NT2/D1 (cell line): Measurements from ENCODE around the gene F2.

ENCODE experiments used
- DNase-seq: peaks from one replicate; pipeline ENCODE4 v3.0.0-alpha.2; 2011; ENCODE audit warnings: low read depth, low spot score
- H3K27me3 ChIP-seq: 2 replicates; pipeline ENCODE4 v1.6.0; 2011; ENCODE audit warnings: mild to moderate bottlenecking; ENCODE audit not compliant: insufficient read length, insufficient read depth
- H3K36me3 ChIP-seq: 2 replicates; pipeline ENCODE4 v1.6.1; 2011; ENCODE audit warnings: mild to moderate bottlenecking, low read length, mixed read lengths; ENCODE audit not compliant: insufficient read depth, insufficient read length
- H3K4me1 ChIP-seq: 2 replicates; pipeline ENCODE4 v1.5.1; 2011; ENCODE audit not compliant: insufficient read depth, insufficient read length
- H3K4me3 ChIP-seq: 2 replicates; pipeline ENCODE4 v1.5.1; 2011; ENCODE audit warnings: low read depth; ENCODE audit not compliant: insufficient read length
- H3K9ac ChIP-seq: 2 replicates; pipeline ENCODE4 v1.6.0; 2011; ENCODE audit warnings: low read depth; ENCODE audit not compliant: insufficient read length
- H3K9me3 ChIP-seq: 2 replicates; pipeline ENCODE4 v1.5.1; 2011; ENCODE audit warnings: mild to moderate bottlenecking, low read length; ENCODE audit not compliant: insufficient read depth
- SUZ12 ChIP-seq: IDR thresholded peaks from 2 replicates; pipeline ENCODE4 v1.6.1; 2011; ENCODE audit not compliant: insufficient read length, insufficient read depth; ENCODE audit errors: extremely low read depth
- YY1 ChIP-seq: IDR thresholded peaks from 2 replicates; pipeline ENCODE4 v1.6.1; 2011; ENCODE audit not compliant: insufficient read length, insufficient read depth
- ZNF274 ChIP-seq: IDR thresholded peaks from 2 replicates; pipeline ENCODE4 v1.6.1; 2011; ENCODE audit warnings: mild to moderate bottlenecking, low read depth, low read length

The F2 gene

DNA sequence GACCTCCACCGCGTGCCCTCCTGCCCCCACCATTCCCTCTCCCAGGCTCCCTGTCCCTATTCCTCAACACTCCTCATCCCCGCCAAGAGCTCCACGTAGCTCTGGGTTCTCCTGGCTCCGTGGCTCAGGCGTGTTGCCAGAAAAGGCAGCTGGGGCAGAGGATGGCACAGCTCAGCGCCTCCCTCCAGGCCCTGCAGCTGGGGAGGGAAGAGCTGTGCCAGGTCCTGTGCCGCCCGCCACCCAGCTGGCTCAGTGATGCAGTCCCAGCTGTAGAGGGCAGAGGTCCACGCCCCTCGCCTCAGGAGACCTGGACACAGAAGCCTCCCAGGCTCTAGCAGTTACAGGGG, 22.8 kb upstream of the F2 start:
- Histone ChIP-seq H3K36me3 (peaks cover 44% of the 10 kb centered on the region), H3K4me3 (no peak overlapping the region), H3K9ac (no peak overlapping the region), H3K9me3 (no peaks in the 10 kb centered on the region), H3K27me3 (no peaks in the 10 kb centered on the region), H3K4me1 (peaks cover 11% of the 10 kb centered on the region)
- no peak for TF ChIP-seq ZNF274
- no peak for TF ChIP-seq YY1
- no peak for DNase-seq

DNA sequence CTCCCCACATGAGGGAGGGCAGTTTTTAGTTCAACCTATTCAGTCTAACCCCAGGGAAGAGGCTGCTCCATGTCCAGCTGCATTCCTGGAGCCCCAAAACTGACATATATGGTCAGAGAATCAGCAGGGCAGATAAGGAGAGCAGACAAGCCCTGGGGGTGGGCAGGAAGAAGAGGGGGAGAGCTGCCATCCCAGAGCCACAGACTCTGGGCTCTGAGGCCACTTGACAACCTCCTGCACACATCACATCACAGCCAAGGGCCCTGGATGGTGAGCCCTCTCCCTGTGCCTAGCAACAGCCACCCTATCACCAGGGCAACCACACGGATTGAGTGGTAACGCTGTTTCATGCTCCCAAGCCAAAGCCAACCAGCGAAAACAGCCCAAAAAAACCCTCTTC, 21.7 kb upstream of the F2 start:
- Histone ChIP-seq H3K36me3 (peaks cover 45% of the 10 kb centered on the region), H3K4me1 (peaks cover 11% of the 10 kb centered on the region), H3K4me3 (no peak overlapping the region), H3K9me3 (no peaks in the 10 kb centered on the region), H3K9ac (no peak overlapping the region), H3K27me3 (no peaks in the 10 kb centered on the region)
- TF ChIP-seq ZNF274 (no peak), YY1 (no peak), SUZ12 (no peak)
- no peak for DNase-seq

DNA sequence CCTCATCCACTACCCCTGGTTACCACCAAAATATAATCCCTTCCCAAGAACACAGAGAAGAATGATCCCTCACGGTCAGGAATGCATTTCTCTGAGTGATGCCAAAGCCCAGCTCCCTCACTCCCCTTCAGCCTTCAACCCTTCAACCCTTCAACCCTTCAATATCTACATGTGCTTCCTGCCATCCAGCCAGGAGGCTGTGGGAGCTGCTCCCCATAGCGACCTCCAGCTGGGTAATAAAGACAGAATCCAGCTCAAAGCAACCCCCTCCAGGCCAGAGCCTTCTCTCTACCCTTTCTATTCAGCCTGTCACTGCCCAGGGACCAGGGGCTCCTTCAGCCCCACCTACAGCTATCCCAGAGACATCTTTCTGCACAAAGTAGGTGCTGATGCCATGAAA, 21.3 kb upstream of the F2 start:
- Histone ChIP-seq H3K27me3 (no peaks in the 10 kb centered on the region), H3K9ac (no peak overlapping the region), H3K4me3 (no peak overlapping the region), H3K9me3 (no peaks in the 10 kb centered on the region), H3K36me3 (peaks cover 47% of the 10 kb centered on the region), H3K4me1 (peaks cover 11% of the 10 kb centered on the region)
- TF ChIP-seq YY1: no peak
- no peak for DNase-seq

DNA sequence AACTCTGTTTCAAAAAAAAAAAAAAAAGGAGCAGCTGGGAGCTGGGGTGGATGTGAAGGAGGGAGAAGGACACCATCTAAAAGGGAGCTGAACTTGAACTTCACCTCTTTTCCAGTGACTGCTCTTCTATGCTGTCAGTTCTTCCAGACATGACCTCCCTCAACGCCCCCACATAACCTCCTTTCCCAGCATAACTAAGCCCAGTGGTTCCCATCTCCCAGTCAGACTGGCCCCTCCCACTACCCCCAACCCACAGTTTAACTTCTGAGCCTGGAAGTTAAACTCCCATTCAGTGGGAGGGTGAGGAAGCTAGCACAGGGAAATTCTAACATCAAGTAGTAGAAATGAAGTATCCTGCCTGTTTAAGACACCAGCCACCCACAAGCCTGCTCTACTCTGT, 20.4 kb upstream of the F2 start:
- no peaks in the 10 kb centered on the region for H3K27me3 ChIP-seq
- TF ChIP-seq YY1 (no peak), ZNF274 (no peak), SUZ12 (no peak)
- H3K4me1 ChIP-seq: peaks cover 11% of the 10 kb centered on the region
- no peaks in the 10 kb centered on the region for H3K9me3 ChIP-seq
- no peak for DNase-seq
- no peak overlapping the region for H3K9ac ChIP-seq
- H3K36me3 ChIP-seq: peaks cover 49% of the 10 kb centered on the region
- H3K4me3 ChIP-seq: no peak overlapping the region

DNA sequence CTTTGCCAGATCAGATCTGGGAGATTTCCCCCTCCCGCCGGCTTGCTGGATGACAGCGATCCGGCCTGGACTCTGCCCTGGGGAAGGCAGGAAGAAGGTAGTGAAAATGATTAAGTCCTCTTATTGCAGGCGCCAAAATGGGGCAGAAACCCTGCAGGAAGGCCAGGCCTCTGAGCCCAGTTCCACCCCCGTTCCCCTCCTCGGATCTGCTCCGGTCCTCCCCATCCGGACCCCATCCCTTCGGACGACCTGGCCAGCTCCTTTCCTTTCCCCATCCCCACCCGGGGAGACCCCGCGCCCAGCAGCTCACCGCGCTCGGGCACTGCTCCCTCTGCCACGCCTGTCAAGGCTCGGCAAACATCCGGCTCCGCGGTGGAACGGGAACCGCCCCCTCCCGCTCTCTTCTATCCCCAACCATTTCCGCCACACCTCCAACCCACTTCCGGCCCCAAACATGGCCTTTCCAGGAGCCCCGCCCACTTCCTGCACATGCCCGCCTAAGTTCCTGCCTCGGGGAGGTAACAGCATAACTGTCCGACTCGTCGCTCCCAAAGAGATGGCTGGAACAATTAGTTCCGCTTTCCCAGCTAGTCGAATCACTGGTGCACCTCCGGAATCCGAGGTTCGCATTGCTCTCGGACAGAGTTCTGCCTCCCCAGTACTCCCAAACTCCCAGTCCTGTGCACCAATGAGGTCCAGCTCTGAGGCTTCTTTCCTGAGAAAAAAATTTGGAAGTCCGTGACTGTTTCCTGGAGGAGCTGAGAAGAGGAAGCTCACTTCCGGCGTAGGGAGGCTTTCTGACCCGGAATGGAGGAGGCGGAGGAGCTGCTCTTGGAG, 18.6 kb upstream of the F2 start, which contains the start of the genes ARHGAP1 and ZNF408:
Gene ARHGAP1, minus strand, starts transcription at position 379 of the 837 bp plus-strand sequence. CDS start 4,512 bp downstream, outside the sequence.
Gene ZNF408, plus strand, starts transcription at position 791 of the 837 bp plus-strand sequence. Its CDS starts 17 bp downstream, at position 808.
- Histone ChIP-seq H3K4me3 (peak within 1 kb of the TSS; percentile 99), H3K9me3 (no peaks in the 10 kb centered on the region)
- TF ChIP-seq SUZ12: no peak
- no peak for TF ChIP-seq ZNF274
- TF ChIP-seq YY1: no peak

DNA sequence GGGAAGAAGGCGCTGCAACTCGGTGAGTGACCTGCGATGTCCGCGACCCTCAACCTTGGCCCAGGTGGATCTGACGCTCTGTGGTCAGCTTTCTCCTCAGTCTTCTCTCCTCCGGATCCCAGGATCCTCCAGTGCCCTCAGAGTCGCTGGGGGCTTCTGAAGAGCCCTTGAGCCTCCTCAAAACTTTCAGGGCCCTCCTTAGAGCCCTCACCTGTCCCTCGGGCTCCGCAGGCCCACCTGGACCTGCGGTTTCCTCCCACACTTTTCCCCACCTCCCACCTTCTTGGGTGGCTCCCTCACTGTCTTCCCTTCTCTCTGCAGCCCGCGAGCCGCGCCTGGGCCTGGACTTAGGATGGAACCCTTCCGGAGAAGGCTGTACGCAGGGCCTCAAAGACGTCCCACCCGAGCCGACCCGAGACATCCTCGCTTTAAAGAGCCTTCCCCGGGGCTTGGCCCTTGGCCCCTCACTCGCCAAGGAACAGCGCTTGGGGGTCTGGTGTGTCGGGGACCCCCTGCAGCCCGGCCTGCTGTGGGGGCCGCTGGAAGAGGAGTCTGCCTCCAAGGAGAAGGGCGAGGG, 17.8 kb upstream of the F2 start:
- no peak for TF ChIP-seq ZNF274
- no peak for TF ChIP-seq YY1
- TF ChIP-seq SUZ12: no peak
- Histone ChIP-seq H3K4me1 (peaks cover 5% of the 10 kb centered on the region), H3K27me3 (no peaks in the 10 kb centered on the region), H3K9me3 (no peaks in the 10 kb centered on the region), H3K9ac (peak overlapping the region; percentile 99), H3K36me3 (peaks cover 49% of the 10 kb centered on the region), H3K4me3 (peak overlapping the region; percentile 99)
- no peak for DNase-seq

More for the DNA sequence above, 18.6 kb upstream of the F2 start, which contains the start of the genes ARHGAP1 and ZNF408:
- Histone ChIP-seq H3K9ac (peak within 1 kb of the TSS; percentile 99), H3K27me3 (no peaks in the 10 kb centered on the region), H3K4me1 (peaks cover 7% of the 10 kb centered on the region), H3K36me3 (peaks cover 49% of the 10 kb centered on the region)
- peak; percentile 100 for DNase-seq

DNA sequence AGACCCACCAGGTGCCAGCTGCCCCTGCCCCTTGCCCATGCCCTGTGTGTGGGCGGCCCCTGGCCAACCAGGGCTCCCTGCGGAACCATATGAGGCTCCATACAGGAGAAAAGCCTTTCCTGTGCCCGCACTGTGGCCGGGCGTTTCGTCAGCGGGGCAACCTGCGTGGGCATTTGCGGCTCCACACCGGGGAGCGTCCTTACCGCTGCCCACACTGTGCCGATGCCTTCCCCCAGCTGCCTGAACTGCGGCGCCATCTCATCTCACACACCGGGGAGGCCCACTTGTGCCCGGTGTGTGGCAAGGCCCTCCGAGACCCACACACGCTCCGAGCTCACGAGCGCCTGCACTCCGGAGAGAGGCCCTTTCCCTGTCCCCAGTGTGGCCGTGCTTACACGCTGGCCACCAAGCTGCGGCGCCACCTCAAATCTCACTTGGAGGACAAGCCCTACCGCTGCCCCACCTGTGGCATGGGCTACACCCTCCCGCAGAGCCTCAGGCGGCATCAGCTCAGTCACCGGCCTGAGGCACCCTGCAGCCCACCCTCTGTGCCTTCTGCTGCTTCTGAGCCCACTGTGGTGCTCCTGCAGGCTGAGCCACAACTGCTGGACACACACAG, 13.8 kb upstream of the F2 start:
- no peaks in the 10 kb centered on the region for H3K4me1 ChIP-seq
- TF ChIP-seq SUZ12 (no peak), YY1 (no peak), ZNF274 (no peak)

More for the DNA sequence above, 13.8 kb upstream of the F2 start:
- H3K9ac ChIP-seq: no peak overlapping the region
- no peak for DNase-seq
- no peaks in the 10 kb centered on the region for H3K9me3 ChIP-seq
- H3K36me3 ChIP-seq: peaks cover 75% of the 10 kb centered on the region
- no peak overlapping the region for H3K4me3 ChIP-seq
- no peaks in the 10 kb centered on the region for H3K27me3 ChIP-seq
